ENCODE measurements around the gene LRRC14B. TPM values are rescaled to one million over a fixed set of nuclear protein-coding genes. Genes with fewer than 3 reads are reported as not detected.
"Not testable (repeated sequence)": the region's sequence is repeated elsewhere in the genome, so short reads cannot be mapped to it uniquely, and the experiment has no call there.

Gene LRRC14B
- total RNA-seq, 3 donors from 2014 or later: 0.33 to 0.44 TPM; not detected in 1

- H3K4me3 ChIP-seq: no peak overlapping the region
- no peak for TF ChIP-seq POLR2AphosphoS5 (IDR thresholded peaks at IDR 0.05)
- TF ChIP-seq POLR2A (IDR thresholded peaks at IDR 0.05): no peak
- no peak for TF ChIP-seq CTCF (IDR thresholded peaks at IDR 0.05)
- no peak overlapping the region for H3K27ac ChIP-seq
- H3K9me3 ChIP-seq: no peaks in the 10 kb centered on the region
- no peaks in the 10 kb centered on the region for H3K27me3 ChIP-seq
- intact Hi-C loops (cut with DNase I; ENCODE audit: low total_unique reads): no loop called here
- H3K36me3 ChIP-seq: no peaks in the 10 kb centered on the region
- DNase-seq (ENCODE audit: low spot score in 2 of 2): peak in 1 of 2 donors; percentile 46
- H3K4me1 ChIP-seq: no peaks in the 10 kb centered on the region
These were observed 27.5 kb upstream of the LRRC14B start for GRCh38 chr5:163841-164240.

- no peak for TF ChIP-seq CTCF (IDR thresholded peaks at IDR 0.05)
- TF ChIP-seq POLR2AphosphoS5 (IDR thresholded peaks at IDR 0.05): no peak
- TF ChIP-seq POLR2A (IDR thresholded peaks at IDR 0.05): no peak
- peak in 1 of 2 donors; percentile 43 for DNase-seq (ENCODE audit: low spot score in 2 of 2)
- no peaks in the 10 kb centered on the region for H3K9me3 ChIP-seq
- intact Hi-C loops (cut with DNase I; ENCODE audit: low total_unique reads): no loop called here
- no peaks in the 10 kb centered on the region for H3K27me3 ChIP-seq
- no peaks in the 10 kb centered on the region for H3K4me1 ChIP-seq
- H3K4me3 ChIP-seq: no peak overlapping the region
- H3K27ac ChIP-seq: no peak overlapping the region
- H3K36me3 ChIP-seq: no peaks in the 10 kb centered on the region
These were observed 27.1 kb upstream of the LRRC14B start for GRCh38 chr5:164244-164643.

GRCh38 chr5:164783-165182 is 26.5 kb upstream of the LRRC14B start:
- intact Hi-C loops (cut with DNase I; ENCODE audit: low total_unique reads): not testable (repeated sequence)

GRCh38 chr5:166441-167372 is 24.6 kb upstream of the LRRC14B start:
- Histone ChIP-seq H3K27me3 (no peaks in the 10 kb centered on the region), H3K9me3 (no peaks in the 10 kb centered on the region), H3K4me1 (no peaks in the 10 kb centered on the region), H3K27ac (no peak overlapping the region), H3K36me3 (no peaks in the 10 kb centered on the region), H3K4me3 (no peak overlapping the region)
- peak in 1 of 2 donors; percentile 41 for DNase-seq (ENCODE audit: low spot score in 2 of 2)
- TF ChIP-seq POLR2AphosphoS5 (IDR thresholded peaks at IDR 0.05): no peak
- intact Hi-C loops (cut with DNase I; ENCODE audit: low total_unique reads): no loop called here

More at GRCh38 chr5:164783-165182, 26.5 kb upstream of the LRRC14B start:
- H3K4me3 ChIP-seq; H3K27me3 ChIP-seq; H3K9me3 ChIP-seq; DNase-seq (ENCODE audit: low spot score in 2 of 2); H3K36me3 ChIP-seq; H3K27ac ChIP-seq; H3K4me1 ChIP-seq: not testable (repeated sequence)

GRCh38 chr5:167511-167910 is 23.8 kb upstream of the LRRC14B start:
- Histone ChIP-seq H3K4me1 (no peaks in the 10 kb centered on the region), H3K27ac (no peak overlapping the region), H3K36me3 (no peaks in the 10 kb centered on the region), H3K4me3 (no peak overlapping the region), H3K9me3 (no peaks in the 10 kb centered on the region), H3K27me3 (no peaks in the 10 kb centered on the region)
- intact Hi-C loops (cut with DNase I; ENCODE audit: low total_unique reads): no loop called here
- no peak for DNase-seq (ENCODE audit: low spot score in 2 of 2)
- TF ChIP-seq POLR2A (IDR thresholded peaks at IDR 0.05) (no peak), POLR2AphosphoS5 (IDR thresholded peaks at IDR 0.05) (no peak), CTCF (IDR thresholded peaks at IDR 0.05) (no peak)

- Histone ChIP-seq H3K36me3 (no peaks in the 10 kb centered on the region), H3K27me3 (no peaks in the 10 kb centered on the region), H3K4me3 (no peak overlapping the region), H3K4me1 (no peaks in the 10 kb centered on the region), H3K9me3 (no peaks in the 10 kb centered on the region), H3K27ac (no peak overlapping the region)
- TF ChIP-seq POLR2AphosphoS5 (IDR thresholded peaks at IDR 0.05) (no peak), CTCF (IDR thresholded peaks at IDR 0.05) (no peak), POLR2A (IDR thresholded peaks at IDR 0.05) (no peak)
- no peak for DNase-seq (ENCODE audit: low spot score in 2 of 2)
- intact Hi-C loops (cut with DNase I; ENCODE audit: low total_unique reads): no loop called here
These were observed 23.2 kb upstream of the LRRC14B start for GRCh38 chr5:167982-168660.

Measured in breast epithelium (tissue), 4 donors.